NT2/D1 (cell line): ENCODE results near the gene POGZ.

Experiments used
- YY1 ChIP-seq: IDR thresholded peaks from 2 replicates; pipeline ENCODE4 v1.6.1; 2011; ENCODE audit not compliant: insufficient read length, insufficient read depth
- ZNF274 ChIP-seq: IDR thresholded peaks from 2 replicates; pipeline ENCODE4 v1.6.1; 2011; ENCODE audit warnings: mild to moderate bottlenecking, low read depth, low read length

DNA sequence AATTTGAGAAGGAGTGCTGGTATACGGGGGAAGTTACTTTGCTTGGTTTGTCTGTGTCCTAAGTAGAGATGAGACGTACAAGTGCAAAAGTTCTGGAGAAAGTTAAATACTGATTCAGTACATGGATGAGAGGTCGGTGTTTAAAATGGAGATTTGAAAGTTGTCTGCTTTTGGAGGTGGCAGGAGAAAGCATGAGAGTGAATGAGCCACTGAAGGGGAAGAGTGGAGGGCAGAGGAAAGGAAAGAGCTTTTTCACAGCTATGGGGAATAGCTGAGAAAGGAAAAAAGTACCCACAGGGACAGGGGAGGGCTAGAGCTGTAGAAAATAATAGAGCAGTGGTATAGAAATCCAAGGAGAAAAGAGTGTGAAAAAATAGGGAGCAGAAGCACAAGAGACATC, 33.7 kb upstream of the POGZ start:
- no peak for TF ChIP-seq YY1
- no peak for TF ChIP-seq ZNF274
